Middle frontal gyrus (tissue), 1 donor: ENCODE measurements around the gene GMFB.
A peak's percentile ranks its signal among the peaks of the same experiment; 100 is the strongest.
"Not testable (repeated sequence)": the region's sequence is repeated elsewhere in the genome, so short reads cannot be mapped to it uniquely, and the experiment has no call there.

Source experiments
- DNase-seq: peaks from one replicate; pipeline ENCODE4 v3.0.0-alpha.2; 2015; ENCODE audit warnings: low spot score; ENCODE audit errors: extremely low spot score

The GMFB gene

GRCh38 chr14:54458536-54458935 lies 30.2 kb downstream of the GMFB start:
- DNase-seq = not testable (repeated sequence)

GRCh38 chr14:54457609-54457996 lies 31.2 kb downstream of the GMFB start:
- no peak for DNase-seq

GRCh38 chr14:54456820-54457608 lies 31.8 kb downstream of the GMFB start:
- DNase-seq = not testable (repeated sequence)

GRCh38 chr14:54455363-54455762 lies 33.4 kb downstream of the GMFB start:
- DNase-seq = no peak

- DNase-seq = not testable (repeated sequence)
Observed at GRCh38 chr14:54453990-54454389, 34.8 kb downstream of the GMFB start.

GRCh38 chr14:54453252-54453651 lies 35.5 kb downstream of the GMFB start:
- DNase-seq = no peak

- no peak for DNase-seq
Observed at GRCh38 chr14:54451961-54452360, 36.8 kb downstream of the GMFB start.

- no peak for DNase-seq
Observed at GRCh38 chr14:54451121-54451601, 37.6 kb downstream of the GMFB start.

GRCh38 chr14:54450535-54450934 lies 38.2 kb downstream of the GMFB start:
- no peak for DNase-seq

GRCh38 chr14:54447231-54447692 lies 41.5 kb downstream of the GMFB start:
- no peak for DNase-seq

GRCh38 chr14:54446161-54446693 lies 42.6 kb downstream of the GMFB start:
- DNase-seq = peak; percentile 23

GRCh38 chr14:54444681-54445080 lies 44.1 kb downstream of the GMFB start:
- DNase-seq = no peak

- no peak for DNase-seq
Observed at GRCh38 chr14:54443981-54444380, 44.8 kb downstream of the GMFB start.

GRCh38 chr14:54442961-54443360 lies 45.8 kb downstream of the GMFB start:
- DNase-seq = not testable (repeated sequence)

- peak; percentile 91 for DNase-seq
Observed at GRCh38 chr14:54440873-54441868, 47.6 kb downstream of the GMFB start, which contains the start of gene CNIH1. Gene CNIH1 (minus strand): TSS chr14:54441374. CDS start chr14:54441327, 47 bp downstream.

- no peak for DNase-seq
Observed at GRCh38 chr14:54440476-54440872, 48.3 kb downstream of the GMFB start.

- no peak for DNase-seq
Observed at GRCh38 chr14:54440037-54440436, 48.7 kb downstream of the GMFB start.

GRCh38 chr14:54438703-54439102 lies 50.1 kb downstream of the GMFB start:
- DNase-seq = no peak

GRCh38 chr14:54437954-54438353 lies 50.8 kb downstream of the GMFB start:
- not testable (repeated sequence) for DNase-seq

GRCh38 chr14:54435500-54435981 lies 53.2 kb downstream of the GMFB start:
- no peak for DNase-seq

- no peak for DNase-seq
Observed at GRCh38 chr14:54428527-54428926, 60.3 kb downstream of the GMFB start.
